ENCODE data around the gene FOXRED2. TPM values are rescaled to one million over a fixed set of nuclear protein-coding genes. Genes with fewer than 3 reads are reported as not detected.

FOXRED2 gene
- total and polyA plus RNA-seq, 2 of the 4 experiments (the other 2 are of a cell fraction): 1.6 to 4.0 TPM

DNA sequence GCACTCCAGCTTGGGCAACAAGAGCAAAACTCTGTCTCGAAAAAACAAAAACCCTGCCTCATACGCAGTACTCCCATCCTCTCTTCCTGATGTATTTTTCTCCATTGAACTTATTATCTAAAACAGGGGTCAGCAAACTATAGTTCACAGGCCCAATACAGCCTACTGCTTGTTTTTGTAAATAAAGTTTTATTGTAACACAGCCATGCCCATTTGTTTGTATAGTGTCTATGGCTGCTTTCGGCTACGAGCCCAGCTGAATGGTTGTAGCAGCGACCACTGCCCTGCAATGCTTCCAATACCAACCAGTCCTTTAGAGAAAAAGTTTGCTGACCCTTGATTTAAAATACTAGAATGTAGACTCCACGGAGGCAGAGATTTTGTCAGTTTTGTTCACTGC, 31.5 kb downstream of the FOXRED2 start:
- H3K4ac ChIP-seq (ENCODE audit: low read depth, low read length): no peak overlapping the region
- H3K14ac ChIP-seq (replicated peaks; ENCODE audit: low read depth, low read length): no peak overlapping the region
- H2AFZ ChIP-seq (replicated peaks; ENCODE audit: low read length, poor library complexity): no peak overlapping the region
- peaks cover 43% of the 10 kb centered on the region for H3K36me3 ChIP-seq (ENCODE audit: control insufficient read depth, insufficient read depth, low read length)
- no peak overlapping the region for H3K23ac ChIP-seq (ENCODE audit: low read depth, low read length)
- ChIA-PET POLR2A (ENCODE audit: unreplicated experiment) (no interaction called here), CTCF (no interaction called here)
- dilution Hi-C loops (cut with HindIII; ENCODE audit: low sequenced_read_pairs, unreplicated experiment): no loop called here
- H3K4me2 ChIP-seq (ENCODE audit: low read depth, low read length): no peak overlapping the region
- no peaks in the 10 kb centered on the region for H3K27me3 ChIP-seq (ENCODE audit: control insufficient read depth, insufficient read depth, low read length)
- no peak overlapping the region for H2BK120ac ChIP-seq (ENCODE audit: low read depth, low read length)
- peaks cover 8% of the 10 kb centered on the region for H3K4me1 ChIP-seq (ENCODE audit: control insufficient read depth, insufficient read depth, low read length)
- ATAC-seq (ENCODE audit: low read depth) (no peak), DNase-seq (no peak)
- H2AK9ac ChIP-seq (replicated peaks; ENCODE audit: low read depth, low read length, poor library complexity): no peak overlapping the region
- H3K9me1 ChIP-seq (ENCODE audit: insufficient read depth, low read length): peaks cover 10% of the 10 kb centered on the region
- H4K5ac ChIP-seq (ENCODE audit: low read depth, low read length): no peak overlapping the region
- peaks cover 13 to 63% of the 10 kb centered on the region in 2 experiments for H3K79me1 ChIP-seq (ENCODE audit: low read depth in 1 of 2, low read length in 2 of 2)
- H3K18ac ChIP-seq (ENCODE audit: low read depth, low read length): no peak overlapping the region
- H4K20me1 ChIP-seq (ENCODE audit: insufficient read depth, low read length): peaks cover 8% of the 10 kb centered on the region; the same call in 1 of the 2 replicates
- H2BK5ac ChIP-seq (ENCODE audit: low read depth, low read length, poor library complexity, severe bottlenecking): no peak overlapping the region
- H4K8ac ChIP-seq (ENCODE audit: low read depth in 2 of 2, low read length in 2 of 2): no peak overlapping the region
- WGBS, 2 experiments (ENCODE audit: extremely low coverage in 2 of 2, insufficient read length in 1 of 2): 83% methylated on average over 1 of the region's 6 CpGs; no CpG with 5 or more reads in 1 of the 2 experiments
- H3K9ac ChIP-seq (ENCODE audit: low read depth, low read length): no peak overlapping the region
- H4K91ac ChIP-seq (ENCODE audit: insufficient read depth, low read depth, low read length): no peak overlapping the region
- intact Hi-C loops (cut with micrococcal nuclease): no loop called here
- H2AK5ac ChIP-seq (ENCODE audit: low read depth, low read length): no peak overlapping the region
- in situ Hi-C loops (cut with MboI; ENCODE audit: low sequenced_read_pairs): no loop called here
- no peak overlapping the region for H2BK20ac ChIP-seq (ENCODE audit: low read depth, low read length)
- BruUV-seq (replicated peaks): no TSS peak
- H3K4me3 ChIP-seq (ENCODE audit: insufficient read depth, low read depth, low read length): no peak overlapping the region
- H2BK15ac ChIP-seq (ENCODE audit: low read depth, low read length): no peak overlapping the region
- no peaks in the 10 kb centered on the region for H3K9me3 ChIP-seq (ENCODE audit: control insufficient read depth, insufficient read depth, low read length)
- TF ChIP-seq MXI1 (IDR thresholded peaks at IDR 0.05; ENCODE audit: borderline replicate concordance, low read depth, low read length): no peak
- no peak for TF ChIP-seq CEBPB (IDR thresholded peaks at IDR 0.05; ENCODE audit: low read depth, low read length)
- no peak for TF ChIP-seq CHD1 (IDR thresholded peaks at IDR 0.05; ENCODE audit: low read depth, low read length)
- no peak for TF ChIP-seq RFX5 (IDR thresholded peaks at IDR 0.05; ENCODE audit: low read depth, low read length)
- TF ChIP-seq, protein P1, sequence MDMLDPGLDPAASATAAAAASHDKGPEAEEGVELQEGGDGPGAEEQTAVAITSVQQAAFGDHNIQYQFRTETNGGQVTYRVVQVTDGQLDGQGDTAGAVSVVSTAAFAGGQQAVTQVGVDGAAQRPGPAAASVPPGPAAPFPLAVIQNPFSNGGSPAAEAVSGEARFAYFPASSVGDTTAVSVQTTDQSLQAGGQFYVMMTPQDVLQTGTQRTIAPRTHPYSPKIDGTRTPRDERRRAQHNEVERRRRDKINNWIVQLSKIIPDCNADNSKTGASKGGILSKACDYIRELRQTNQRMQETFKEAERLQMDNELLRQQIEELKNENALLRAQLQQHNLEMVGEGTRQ (IDR thresholded peaks at IDR 0.05; ENCODE audit: low read depth, low read length): no peak
- no peak for TF ChIP-seq FOS (IDR thresholded peaks at IDR 0.05; ENCODE audit: low read depth, low read length)
- no peak for TF ChIP-seq MAFK (IDR thresholded peaks at IDR 0.05; ENCODE audit: low read depth, low read length)
- TF ChIP-seq, protein P2, sequence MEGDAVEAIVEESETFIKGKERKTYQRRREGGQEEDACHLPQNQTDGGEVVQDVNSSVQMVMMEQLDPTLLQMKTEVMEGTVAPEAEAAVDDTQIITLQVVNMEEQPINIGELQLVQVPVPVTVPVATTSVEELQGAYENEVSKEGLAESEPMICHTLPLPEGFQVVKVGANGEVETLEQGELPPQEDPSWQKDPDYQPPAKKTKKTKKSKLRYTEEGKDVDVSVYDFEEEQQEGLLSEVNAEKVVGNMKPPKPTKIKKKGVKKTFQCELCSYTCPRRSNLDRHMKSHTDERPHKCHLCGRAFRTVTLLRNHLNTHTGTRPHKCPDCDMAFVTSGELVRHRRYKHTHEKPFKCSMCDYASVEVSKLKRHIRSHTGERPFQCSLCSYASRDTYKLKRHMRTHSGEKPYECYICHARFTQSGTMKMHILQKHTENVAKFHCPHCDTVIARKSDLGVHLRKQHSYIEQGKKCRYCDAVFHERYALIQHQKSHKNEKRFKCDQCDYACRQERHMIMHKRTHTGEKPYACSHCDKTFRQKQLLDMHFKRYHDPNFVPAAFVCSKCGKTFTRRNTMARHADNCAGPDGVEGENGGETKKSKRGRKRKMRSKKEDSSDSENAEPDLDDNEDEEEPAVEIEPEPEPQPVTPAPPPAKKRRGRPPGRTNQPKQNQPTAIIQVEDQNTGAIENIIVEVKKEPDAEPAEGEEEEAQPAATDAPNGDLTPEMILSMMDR (conservative IDR thresholded peaks at IDR 0.05; ENCODE audit: low read depth, low read length): no peak
- TF ChIP-seq NFE2L2 (IDR thresholded peaks at IDR 0.05; ENCODE audit: low read depth, low read length): no peak
- TF ChIP-seq POLR2A (IDR thresholded peaks at IDR 0.05; ENCODE audit: low read depth, low read length): no peak
- no peak for TF ChIP-seq BHLHE40 (IDR thresholded peaks at IDR 0.05; ENCODE audit: low read depth, low read length)
- TF ChIP-seq, protein P3, sequence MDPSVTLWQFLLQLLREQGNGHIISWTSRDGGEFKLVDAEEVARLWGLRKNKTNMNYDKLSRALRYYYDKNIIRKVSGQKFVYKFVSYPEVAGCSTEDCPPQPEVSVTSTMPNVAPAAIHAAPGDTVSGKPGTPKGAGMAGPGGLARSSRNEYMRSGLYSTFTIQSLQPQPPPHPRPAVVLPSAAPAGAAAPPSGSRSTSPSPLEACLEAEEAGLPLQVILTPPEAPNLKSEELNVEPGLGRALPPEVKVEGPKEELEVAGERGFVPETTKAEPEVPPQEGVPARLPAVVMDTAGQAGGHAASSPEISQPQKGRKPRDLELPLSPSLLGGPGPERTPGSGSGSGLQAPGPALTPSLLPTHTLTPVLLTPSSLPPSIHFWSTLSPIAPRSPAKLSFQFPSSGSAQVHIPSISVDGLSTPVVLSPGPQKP (IDR thresholded peaks at IDR 0.05; ENCODE audit: borderline replicate concordance, low read depth, low read length): no peak
- TF ChIP-seq RAD21 (IDR thresholded peaks at IDR 0.05; ENCODE audit: low read length): no peak
- no peak for TF ChIP-seq RCOR1 (IDR thresholded peaks at IDR 0.05; ENCODE audit: insufficient replicate concordance, low read length)
- TF ChIP-seq SMC3 (IDR thresholded peaks at IDR 0.05; ENCODE audit: low read depth, low read length): no peak
- no peak for TF ChIP-seq MAZ (IDR thresholded peaks at IDR 0.05; ENCODE audit: borderline replicate concordance, low read depth, low read length)
- H3K27ac ChIP-seq (ENCODE audit: insufficient read depth, low read length): no peak overlapping the region
- no peak overlapping the region for H3K56ac ChIP-seq (ENCODE audit: extremely low read depth, insufficient read depth, low read length)
